ENCODE results near the gene GAST.

- no peak for TF ChIP-seq CTCF (IDR thresholded peaks at IDR 0.05; ENCODE audit: insufficient read depth, low read length, poor library complexity, severe bottlenecking)
- no peak for TF ChIP-seq EZH2phosphoT487 (conservative IDR thresholded peaks at IDR 0.05; ENCODE audit: low read length)
Observed at GRCh38 chr17:41692722-41693521, 19.2 kb upstream of the GAST start.
